ENCODE measurements around the gene ESYT1.
"Not testable (repeated sequence)": the region's sequence is repeated elsewhere in the genome, so short reads cannot be mapped to it uniquely, and the experiment has no call there.

Gene ESYT1

GRCh38 chr12:56153678-56154065, 25.6 kb downstream of the ESYT1 start:
- Histone ChIP-seq H3K9ac (ENCODE audit: insufficient read length, low read depth) (peak overlapping the region; percentile 85), H3K36me3 (ENCODE audit: insufficient read depth, insufficient read length, low read length) (peaks cover 25% of the 10 kb centered on the region), H3K9me3 (ENCODE audit: insufficient read depth, low read length) (no peaks in the 10 kb centered on the region), H3K27me3 (ENCODE audit: insufficient read depth, insufficient read length) (no peaks in the 10 kb centered on the region), H3K4me3 (ENCODE audit: insufficient read length, low read depth) (no peak overlapping the region), H3K4me1 (ENCODE audit: insufficient read depth, insufficient read length) (peaks cover 5% of the 10 kb centered on the region)
- DNase-seq (ENCODE audit: low read depth, low spot score), result no peak
- TF ChIP-seq ZNF274 (IDR thresholded peaks at IDR 0.05; ENCODE audit: low read depth, low read length) (no peak), SUZ12 (IDR thresholded peaks at IDR 0.05; ENCODE audit: extremely low read depth, insufficient read depth, insufficient read length) (no peak)

GRCh38 chr12:56154246-56154771, 26.2 kb downstream of the ESYT1 start:
- TF ChIP-seq SUZ12 (IDR thresholded peaks at IDR 0.05; ENCODE audit: extremely low read depth, insufficient read depth, insufficient read length) (no peak), ZNF274 (IDR thresholded peaks at IDR 0.05; ENCODE audit: low read depth, low read length) (no peak), YY1 (IDR thresholded peaks at IDR 0.05; ENCODE audit: insufficient read depth, insufficient read length) (no peak)
- Histone ChIP-seq H3K9ac (ENCODE audit: insufficient read length, low read depth) (no peak overlapping the region), H3K36me3 (ENCODE audit: insufficient read depth, insufficient read length, low read length) (peaks cover 31% of the 10 kb centered on the region), H3K4me3 (ENCODE audit: insufficient read length, low read depth) (no peak overlapping the region), H3K4me1 (ENCODE audit: insufficient read depth, insufficient read length) (peaks cover 5% of the 10 kb centered on the region), H3K27me3 (ENCODE audit: insufficient read depth, insufficient read length) (no peaks in the 10 kb centered on the region), H3K9me3 (ENCODE audit: insufficient read depth, low read length) (no peaks in the 10 kb centered on the region)
- no peak for DNase-seq (ENCODE audit: low read depth, low spot score)

GRCh38 chr12:56154818-56155217, 26.8 kb downstream of the ESYT1 start:
- Histone ChIP-seq H3K4me1 (ENCODE audit: insufficient read depth, insufficient read length) (peaks cover 5% of the 10 kb centered on the region), H3K4me3 (ENCODE audit: insufficient read length, low read depth) (no peak overlapping the region), H3K9ac (ENCODE audit: insufficient read length, low read depth) (no peak overlapping the region), H3K27me3 (ENCODE audit: insufficient read depth, insufficient read length) (no peaks in the 10 kb centered on the region), H3K9me3 (ENCODE audit: insufficient read depth, low read length) (no peaks in the 10 kb centered on the region), H3K36me3 (ENCODE audit: insufficient read depth, insufficient read length, low read length) (peaks cover 37% of the 10 kb centered on the region)
- no peak for DNase-seq (ENCODE audit: low read depth, low spot score)
- TF ChIP-seq SUZ12 (IDR thresholded peaks at IDR 0.05; ENCODE audit: extremely low read depth, insufficient read depth, insufficient read length) (no peak), YY1 (IDR thresholded peaks at IDR 0.05; ENCODE audit: insufficient read depth, insufficient read length) (no peak), ZNF274 (IDR thresholded peaks at IDR 0.05; ENCODE audit: low read depth, low read length) (no peak)

- H3K4me1 ChIP-seq (ENCODE audit: insufficient read depth, insufficient read length), result peaks cover 5% of the 10 kb centered on the region
- TF ChIP-seq YY1 (IDR thresholded peaks at IDR 0.05; ENCODE audit: insufficient read depth, insufficient read length), result no peak
- TF ChIP-seq ZNF274 (IDR thresholded peaks at IDR 0.05; ENCODE audit: low read depth, low read length), result no peak
- TF ChIP-seq SUZ12 (IDR thresholded peaks at IDR 0.05; ENCODE audit: extremely low read depth, insufficient read depth, insufficient read length), result no peak
- peaks cover 42% of the 10 kb centered on the region for H3K36me3 ChIP-seq (ENCODE audit: insufficient read depth, insufficient read length, low read length)
- no peaks in the 10 kb centered on the region for H3K9me3 ChIP-seq (ENCODE audit: insufficient read depth, low read length)
- no peaks in the 10 kb centered on the region for H3K27me3 ChIP-seq (ENCODE audit: insufficient read depth, insufficient read length)
- DNase-seq (ENCODE audit: low read depth, low spot score), result no peak
- H3K4me3 ChIP-seq (ENCODE audit: insufficient read length, low read depth), result no peak overlapping the region
- no peak overlapping the region for H3K9ac ChIP-seq (ENCODE audit: insufficient read length, low read depth)
Measured at GRCh38 chr12:56155256-56155845, 27.3 kb downstream of the ESYT1 start.

GRCh38 chr12:56156464-56157200, 28.6 kb downstream of the ESYT1 start:
- H3K27me3 ChIP-seq (ENCODE audit: insufficient read depth, insufficient read length); H3K9ac ChIP-seq (ENCODE audit: insufficient read length, low read depth); DNase-seq (ENCODE audit: low read depth, low spot score); H3K9me3 ChIP-seq (ENCODE audit: insufficient read depth, low read length); H3K4me1 ChIP-seq (ENCODE audit: insufficient read depth, insufficient read length): not testable (repeated sequence)
- Histone ChIP-seq H3K36me3 (ENCODE audit: insufficient read depth, insufficient read length, low read length) (peaks cover 55% of the 10 kb centered on the region), H3K4me3 (ENCODE audit: insufficient read length, low read depth) (peak overlapping the region; percentile 39)

GRCh38 chr12:56157201-56158028, 29.3 kb downstream of the ESYT1 start:
- Histone ChIP-seq H3K4me3 (ENCODE audit: insufficient read length, low read depth) (peak overlapping the region; percentile 39), H3K4me1 (ENCODE audit: insufficient read depth, insufficient read length) (peaks cover 10% of the 10 kb centered on the region), H3K9ac (ENCODE audit: insufficient read length, low read depth) (peak overlapping the region; percentile 96), H3K27me3 (ENCODE audit: insufficient read depth, insufficient read length) (no peaks in the 10 kb centered on the region), H3K9me3 (ENCODE audit: insufficient read depth, low read length) (no peaks in the 10 kb centered on the region), H3K36me3 (ENCODE audit: insufficient read depth, insufficient read length, low read length) (peaks cover 62% of the 10 kb centered on the region)
- TF ChIP-seq ZNF274 (IDR thresholded peaks at IDR 0.05; ENCODE audit: low read depth, low read length) (no peak), YY1 (IDR thresholded peaks at IDR 0.05; ENCODE audit: insufficient read depth, insufficient read length) (no peak)
- DNase-seq (ENCODE audit: low read depth, low spot score), result peak; percentile 83

Data from NT2/D1 (cell line).